Right lobe of liver (tissue), 6 donors: Measurements from ENCODE around the gene CENPB. TPM values are rescaled to one million over a fixed set of nuclear protein-coding genes. Genes with fewer than 3 reads are reported as not detected.

Source experiments
- ATAC-seq, 4 donors: fragments of 200-7000 bp; cut with Tn5 transposase; one replicate each; pipeline ENCODE4 v1.9.1; 2020; ENCODE audit warnings: mild to moderate bottlenecking in 4 of 4, moderate library complexity in 4 of 4
- DNase-seq, 3 donors: peaks; one replicate each; pipeline ENCODE4 v3.0.0-alpha.2; 2020
- H3K27ac ChIP-seq, 3 donors: fragments of 200-600 bp; one replicate each; pipeline ENCODE4 v1.8.0; 2022
- H3K27me3 ChIP-seq, 2 donors: fragments of 200-600 bp; one replicate each; pipeline ENCODE4 v1.8.0; 2022
- H3K36me3 ChIP-seq, 4 donors: fragments of 200-600 bp; sonication (generic) in 1 of 4; one replicate each; pipeline versions ENCODE4 v1.5.1 to v1.8.0; 2017 to 2022; ENCODE audit warnings: control low read depth in 1 of 4
- H3K4me1 ChIP-seq, 4 donors: fragments of 200-600 bp; sonication (generic) in 1 of 4; one replicate each; pipeline versions ENCODE4 v1.5.1 to v1.8.0; 2017 to 2022; ENCODE audit warnings: control low read depth in 1 of 4
- H3K4me3 ChIP-seq, 3 donors: fragments of 200-600 bp; one replicate each; pipeline ENCODE4 v1.8.0; 2022
- H3K9me3 ChIP-seq, 4 donors: fragments of 200-600 bp; sonication (generic) in 1 of 4; one replicate each; pipeline versions ENCODE4 v1.5.1 to v1.8.0; 2017 to 2022; ENCODE audit warnings: control low read depth in 1 of 4
- CTCF ChIP-seq, 4 donors: fragments of 200-600 bp in 3 of 4; fragments of 450-650 bp in 1 of 4; IDR thresholded peaks; one replicate each; pipeline versions ENCODE4 v1.5.1 to v1.8.0; 2016 to 2022; ENCODE audit warnings: antibody characterized with exemption in 4 of 4, mild to moderate bottlenecking in 2 of 4
- POLR2A ChIP-seq: fragments of 450-650 bp; IDR thresholded peaks from one replicate; pipeline ENCODE4 v1.6.1; 2017; ENCODE audit warnings: antibody characterized with exemption, mild to moderate bottlenecking
- WGBS: methylation state at CpG from one replicate; pipeline ENCODE4 v1.1.6; 2018; ENCODE audit warnings: low coverage, low lambda C conversion rate; ENCODE audit not compliant: insufficient coverage; ENCODE audit errors: missing lambda C conversion rate; 5-methylcytosine and 5-hydroxymethylcytosine counted together
- intact Hi-C, 2 donors: fragments of 100-400 bp; cut with DNase I; formaldehyde crosslinking; loops; one replicate each; pipeline versions ENCODE4 v1.11.2 to v1.14.1; 2022
- total RNA-seq, 6 experiments: library from RNA; depleted of rRNA in 2 of 6; stranded (reverse); fragments of >200 nt in 2 of 6; fragmentation: NEBNext Ultra II Directional in 3 of 6; extraction: Animal tissue kit (Norgen Biotek cat#: 25700) in 3 of 6; gene quantifications; one replicate each; pipeline versions ENCODE4 v1.1.0 to v1.2.4, GENCODE V29; 2016 to 2023
- donor health status: DM: no; HTN: yes; CAD: no.
- donor health status: DM: no; HTN: no; CAD: no.
- donor health status: DM: no; HTN: no; CAD: no.
- donor health status: DM: no; HTN: yes; CAD: no.
- donor health status: DM: no; HTN: yes; CAD: no.

Gene CENPB
- total RNA-seq, 6 experiments from 2014 or later, result 27.8 to 43.1 (median 31.6) TPM

DNA sequence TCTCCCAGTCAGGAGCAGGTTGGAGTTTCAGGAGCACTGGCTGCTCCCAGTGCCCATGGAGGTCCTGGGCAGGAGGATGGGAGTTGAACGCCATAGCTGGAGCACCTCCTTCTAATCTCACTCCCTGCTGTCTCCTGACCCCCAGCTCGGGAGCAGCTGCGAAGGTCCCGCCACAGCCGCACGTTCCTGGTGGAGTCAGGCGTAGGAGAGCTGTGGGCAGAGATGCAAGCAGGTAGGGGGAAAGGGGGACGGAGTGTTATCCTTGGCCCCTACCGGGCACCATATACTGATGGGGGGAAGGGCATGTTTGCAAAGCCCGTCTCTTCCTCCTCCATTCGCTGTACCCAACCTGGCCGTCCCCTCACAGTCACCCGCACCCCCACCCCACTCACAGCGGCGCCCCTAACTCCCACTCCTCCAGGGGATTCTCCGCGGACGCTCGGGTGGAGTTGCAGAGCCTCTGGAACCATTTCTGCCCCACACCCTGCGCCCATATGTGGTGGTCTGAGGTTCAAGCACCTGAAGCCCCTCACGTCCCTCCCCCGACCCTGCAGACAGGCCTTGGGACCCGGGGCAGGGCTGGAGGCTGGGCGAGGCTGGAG, 37.4 kb downstream of the CENPB start:
- 68% methylated on average over 8 of the region's 24 CpGs for WGBS
- DNase-seq (peak in 1 of 3 donors; percentile 40), ATAC-seq (no peak)
- TF ChIP-seq POLR2A (no peak), CTCF (IDR thresholded peaks at IDR 0.05) (no peak)
- Histone ChIP-seq H3K4me3 (no peak overlapping the region), H3K36me3 (no peaks in the 10 kb centered on the region), H3K4me1 (peaks cover 0 to 23% (median 0%) of the 10 kb centered on the region in 4 donors), H3K27ac (no peak overlapping the region), H3K27me3 (peaks cover 0 to 6% of the 10 kb centered on the region in 2 donors), H3K9me3 (no peaks in the 10 kb centered on the region)
- intact Hi-C loops, result no loop called here

GRCh38 chr20:3748073-3748472, 38.5 kb downstream of the CENPB start:
- intact Hi-C loops, result no loop called here
- ATAC-seq (no peak), DNase-seq (peak in 1 of 3 donors; percentile 36)
- H3K4me3 ChIP-seq, result no peak overlapping the region
- no peaks in the 10 kb centered on the region for H3K9me3 ChIP-seq
- no peaks in the 10 kb centered on the region for H3K36me3 ChIP-seq
- peaks cover 0 to 23% (median 0%) of the 10 kb centered on the region in 4 donors for H3K4me1 ChIP-seq
- H3K27ac ChIP-seq, result no peak overlapping the region
- peaks cover 0 to 6% of the 10 kb centered on the region in 2 donors for H3K27me3 ChIP-seq
- TF ChIP-seq POLR2A (no peak), CTCF (IDR thresholded peaks at IDR 0.05) (no peak)
- WGBS, result no CpG with 5 or more reads among the region's 16 CpGs

DNA sequence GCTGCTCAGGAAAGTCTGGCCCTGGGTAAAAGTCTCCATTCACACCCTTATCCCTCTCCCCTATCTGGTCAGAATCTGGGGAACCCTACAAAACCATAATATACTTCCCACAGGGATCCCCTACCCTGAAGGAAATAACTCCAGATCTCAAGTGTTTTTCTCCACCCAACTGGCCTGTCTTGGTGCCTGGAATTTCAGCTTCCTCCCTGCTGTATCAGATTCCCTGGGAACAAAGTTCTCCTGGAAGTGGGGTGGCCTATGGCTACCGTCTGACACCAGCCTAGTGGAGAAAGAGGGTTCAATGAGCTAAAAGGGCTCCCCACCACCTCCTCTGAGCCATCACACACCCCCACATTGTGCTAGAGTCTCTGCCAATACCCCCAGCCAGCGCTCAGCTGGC, 39.1 kb downstream of the CENPB start:
- 80% methylated on average over 1 of the region's 2 CpGs for WGBS
- peaks cover 0 to 18% (median 0%) of the 10 kb centered on the region in 4 donors for H3K4me1 ChIP-seq
- no peaks in the 10 kb centered on the region for H3K9me3 ChIP-seq
- H3K4me3 ChIP-seq, result no peak overlapping the region
- no peak for TF ChIP-seq POLR2A
- no peak for TF ChIP-seq CTCF (IDR thresholded peaks at IDR 0.05)
- H3K36me3 ChIP-seq, result no peaks in the 10 kb centered on the region
- no peak for ATAC-seq
- peaks cover 0 to 6% of the 10 kb centered on the region in 2 donors for H3K27me3 ChIP-seq
- DNase-seq, result no peak
- intact Hi-C loops, result no loop called here
- H3K27ac ChIP-seq, result no peak overlapping the region

- Histone ChIP-seq H3K4me1 (peaks cover 0 to 6% (median 0%) of the 10 kb centered on the region in 4 donors), H3K27ac (no peak overlapping the region), H3K9me3 (no peaks in the 10 kb centered on the region), H3K4me3 (no peak overlapping the region), H3K36me3 (no peaks in the 10 kb centered on the region), H3K27me3 (peaks cover 0 to 4% of the 10 kb centered on the region in 2 donors)
- DNase-seq (no peak), ATAC-seq (no peak)
- WGBS, result 67% methylated on average over 11 of the region's 11 CpGs
- intact Hi-C loops, result no loop called here
- TF ChIP-seq POLR2A (no peak), CTCF (IDR thresholded peaks at IDR 0.05) (no peak)
Measured at GRCh38 chr20:3745686-3746173, 40.8 kb downstream of the CENPB start.
